AG04449 (cell line): Measurements from ENCODE around the gene TIMP1.

Experiments
- CTCF ChIA-PET: fragments of 350-600 bp; formaldehyde crosslinking; extraction: SDS; loops from one replicate; lab custom pipeline; 2021; ENCODE audit warnings: antibody characterized with exemption; lab: Yijun Ruan, JAX
- POLR2A ChIA-PET: fragments of 400-600, 350-600 bp; formaldehyde crosslinking; extraction: SDS; loops from one replicate; lab custom pipeline; 2020; ENCODE audit warnings: antibody characterized with exemption, inconsistent platforms; lab: Yijun Ruan, JAX
- DNase-seq: peaks from one replicate; pipeline ENCODE4 v3.0.0-alpha.2; 2010; ENCODE audit warnings: low read depth, low spot score
- H3K4me3 ChIP-seq: 2 replicates; pipeline ENCODE4 v1.5.1; 2011; ENCODE audit warnings: low read depth, mild to moderate bottlenecking, control low read depth, low read length
- TF ChIP-seq, protein P1 (sequence below): IDR thresholded peaks from one replicate; pipeline ENCODE4 v1.5.1; 2011; ENCODE audit warnings: mild to moderate bottlenecking, moderate library complexity, low read length, control low read depth, inconsistent platforms; ENCODE audit not compliant: insufficient read depth; ENCODE audit errors: missing control alignments

The TIMP1 gene

GRCh38 chrX:47613082-47613481 lies 30.8 kb downstream of the TIMP1 start:
- POLR2A ChIA-PET, result no interaction called here
- H3K4me3 ChIP-seq, result no peak overlapping the region
- no peak for DNase-seq
- CTCF ChIA-PET, result interaction anchor here (1.3 kb wide), 1 partner anchor 72 kb away, joined by 3 read pairs; no protein-coding TSS in a partner anchor
- TF ChIP-seq, protein P1, sequence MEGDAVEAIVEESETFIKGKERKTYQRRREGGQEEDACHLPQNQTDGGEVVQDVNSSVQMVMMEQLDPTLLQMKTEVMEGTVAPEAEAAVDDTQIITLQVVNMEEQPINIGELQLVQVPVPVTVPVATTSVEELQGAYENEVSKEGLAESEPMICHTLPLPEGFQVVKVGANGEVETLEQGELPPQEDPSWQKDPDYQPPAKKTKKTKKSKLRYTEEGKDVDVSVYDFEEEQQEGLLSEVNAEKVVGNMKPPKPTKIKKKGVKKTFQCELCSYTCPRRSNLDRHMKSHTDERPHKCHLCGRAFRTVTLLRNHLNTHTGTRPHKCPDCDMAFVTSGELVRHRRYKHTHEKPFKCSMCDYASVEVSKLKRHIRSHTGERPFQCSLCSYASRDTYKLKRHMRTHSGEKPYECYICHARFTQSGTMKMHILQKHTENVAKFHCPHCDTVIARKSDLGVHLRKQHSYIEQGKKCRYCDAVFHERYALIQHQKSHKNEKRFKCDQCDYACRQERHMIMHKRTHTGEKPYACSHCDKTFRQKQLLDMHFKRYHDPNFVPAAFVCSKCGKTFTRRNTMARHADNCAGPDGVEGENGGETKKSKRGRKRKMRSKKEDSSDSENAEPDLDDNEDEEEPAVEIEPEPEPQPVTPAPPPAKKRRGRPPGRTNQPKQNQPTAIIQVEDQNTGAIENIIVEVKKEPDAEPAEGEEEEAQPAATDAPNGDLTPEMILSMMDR, result no peak

DNA sequence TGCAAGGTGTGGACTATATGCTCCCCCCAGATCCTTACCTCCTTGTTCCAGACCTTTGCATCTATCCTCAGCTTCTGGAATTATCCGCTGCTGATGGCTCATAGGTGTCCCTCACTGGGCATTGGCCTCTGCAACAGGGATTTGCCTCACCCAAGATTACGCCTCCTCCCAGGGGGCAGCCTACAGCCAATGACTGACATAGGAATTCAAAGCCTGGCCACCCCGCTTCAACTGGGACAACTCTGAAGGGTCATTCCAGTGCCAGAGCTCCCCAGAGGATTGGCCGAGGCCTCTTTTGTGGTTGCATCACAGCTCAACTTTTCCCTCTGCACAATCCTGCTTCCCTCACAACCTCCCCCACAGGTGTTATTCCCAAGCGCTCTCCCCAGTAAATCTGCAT lies 32.4 kb downstream of the TIMP1 start:
- ChIA-PET POLR2A (no interaction called here), CTCF (no interaction called here)
- H3K4me3 ChIP-seq, result no peak overlapping the region
- TF ChIP-seq, protein P1, result no peak
- no peak for DNase-seq

GRCh38 chrX:47618923-47619485 lies 36.8 kb downstream of the TIMP1 start:
- POLR2A ChIA-PET, result no interaction called here
- no peak for DNase-seq
- no peak overlapping the region for H3K4me3 ChIP-seq
- CTCF ChIA-PET, result interaction anchor here (0.6 kb wide), 1 partner anchor 21 kb away, joined by 3 read pairs; no protein-coding TSS in a partner anchor
- TF ChIP-seq, protein P1, result no peak

GRCh38 chrX:47619486-47620302 lies 37.5 kb downstream of the TIMP1 start, which contains the start of gene SYN1:
SYN1 (minus strand) TSS chrX:47619857; CDS start chrX:47619728, 129 bp downstream.
- POLR2A ChIA-PET, result no interaction called here
- TF ChIP-seq, protein P1, result peak; percentile 6
- CTCF ChIA-PET, result no interaction called here
- peak within 1 kb of the TSS; percentile 51 for H3K4me3 ChIP-seq
- no peak for DNase-seq

DNA sequence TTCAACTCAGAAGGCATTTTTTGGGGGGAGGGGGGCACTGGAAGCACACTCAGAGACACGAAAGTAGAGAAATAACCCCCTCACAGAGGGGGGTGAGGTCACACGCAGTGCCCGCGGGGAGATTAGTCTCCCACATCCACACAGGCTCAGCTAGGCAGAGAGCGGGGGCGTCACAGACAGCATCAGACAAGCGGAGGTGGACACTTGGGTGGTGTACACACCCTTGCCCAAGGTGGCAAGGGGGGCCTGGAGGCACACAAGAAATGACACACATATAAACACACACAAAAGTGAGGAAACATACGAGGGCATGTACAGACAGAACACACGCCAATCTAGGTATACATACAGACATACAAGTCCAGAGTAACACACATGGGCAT lies 38.1 kb downstream of the TIMP1 start:
- ChIA-PET POLR2A (no interaction called here), CTCF (no interaction called here)
- no peak overlapping the region for H3K4me3 ChIP-seq

DNA sequence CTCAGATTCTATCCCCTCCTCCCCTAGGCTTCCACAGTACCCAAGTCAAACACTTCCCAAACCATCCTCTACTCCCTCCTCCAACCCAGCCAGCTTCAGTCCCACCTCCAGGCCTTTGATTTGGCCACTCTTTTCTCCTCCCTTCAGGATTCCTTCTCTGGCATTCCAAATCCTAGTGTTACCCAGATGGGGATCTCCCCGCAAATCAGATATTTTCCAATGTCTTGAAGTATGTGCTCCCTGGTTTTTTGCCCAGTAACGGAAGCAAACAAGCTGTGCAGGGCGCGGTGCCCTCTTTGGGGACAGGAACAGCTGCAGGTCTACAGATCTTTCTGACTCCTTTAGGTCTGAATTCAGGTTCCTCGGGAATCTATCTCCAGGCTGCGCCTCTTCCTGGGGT lies 39.6 kb downstream of the TIMP1 start:
- ChIA-PET CTCF (no interaction called here), POLR2A (no interaction called here)
- TF ChIP-seq, protein P1, result no peak
- DNase-seq, result no peak
- H3K4me3 ChIP-seq, result no peak overlapping the region

More for the DNA sequence above, 38.1 kb downstream of the TIMP1 start:
- TF ChIP-seq, protein P1, result no peak
- DNase-seq, result no peak
